HL-60/S4 (cell line): ENCODE data around the gene CAPSL.
"Not testable (repeated sequence)": the region's sequence is repeated elsewhere in the genome, so short reads cannot be mapped to it uniquely, and the experiment has no call there.

ENCODE experiments used
- in situ Hi-C: fragments of 300-500 bp; cut with MboI; formaldehyde crosslinking; loops from 2 replicates; pipeline ENCODE4 v1.14.3; 2022; ENCODE audit warnings: low sequenced_read_pairs

Gene CAPSL

GRCh38 chr5:35908814-35909213, 29.6 kb downstream of the CAPSL start:
- in situ Hi-C loops: no loop called here

GRCh38 chr5:35908228-35908627, 30.2 kb downstream of the CAPSL start:
- in situ Hi-C loops: no loop called here

GRCh38 chr5:35904443-35905132, 33.8 kb downstream of the CAPSL start:
- in situ Hi-C loops: no loop called here

GRCh38 chr5:35903631-35904203, 34.7 kb downstream of the CAPSL start:
- in situ Hi-C loops: no loop called here

- in situ Hi-C loops: no loop called here
These were observed 36.3 kb downstream of the CAPSL start for GRCh38 chr5:35902046-35902672.

GRCh38 chr5:35900972-35901695, 37.3 kb downstream of the CAPSL start:
- in situ Hi-C loops: no loop called here

GRCh38 chr5:35899800-35900199, 38.6 kb downstream of the CAPSL start:
- in situ Hi-C loops: no loop called here

GRCh38 chr5:35898952-35899660, 39.3 kb downstream of the CAPSL start:
- in situ Hi-C loops: no loop called here

GRCh38 chr5:35894131-35894530, 44.3 kb downstream of the CAPSL start:
- in situ Hi-C loops: no loop called here

GRCh38 chr5:35892799-35893198, 45.6 kb downstream of the CAPSL start:
- in situ Hi-C loops: not testable (repeated sequence)

GRCh38 chr5:35890021-35891020, 48.1 kb downstream of the CAPSL start:
- in situ Hi-C loops: no loop called here

GRCh38 chr5:35887321-35888100, 50.9 kb downstream of the CAPSL start:
- in situ Hi-C loops: no loop called here

- in situ Hi-C loops: no loop called here
These were observed 52.0 kb downstream of the CAPSL start for GRCh38 chr5:35886381-35886780.

GRCh38 chr5:35884773-35885172, 53.6 kb downstream of the CAPSL start:
- in situ Hi-C loops: no loop called here

- in situ Hi-C loops: no loop called here
These were observed 54.1 kb downstream of the CAPSL start for GRCh38 chr5:35884191-35884769.

- in situ Hi-C loops: no loop called here
These were observed 56.7 kb downstream of the CAPSL start for GRCh38 chr5:35881758-35882157.

GRCh38 chr5:35880156-35880555, 58.3 kb downstream of the CAPSL start:
- in situ Hi-C loops: no loop called here

- in situ Hi-C loops: no loop called here
These were observed 58.8 kb downstream of the CAPSL start for GRCh38 chr5:35879649-35880048.

GRCh38 chr5:35879096-35879495, 59.3 kb downstream of the CAPSL start:
- in situ Hi-C loops: no loop called here
